Astrocyte (in vitro differentiated cells and primary cell): ENCODE results near the gene ERO1B. TPM values are rescaled to one million over a fixed set of nuclear protein-coding genes. Genes with fewer than 3 reads are reported as not detected.

Source experiments
- DNase-seq: peaks from one replicate; pipeline ENCODE4 v3.0.0-alpha.2; 2010; ENCODE audit warnings: low read depth
- FAIRE-seq: peaks from 2 replicates; lab custom pipeline; 2011; peaks lifted over from hg19 to GRCh38; lab: Jason Lieb, UNC
- H2AFZ ChIP-seq: 2 replicates; pipeline ENCODE4 v1.6.0; 2012; ENCODE audit warnings: low read depth, low read length, inconsistent platforms
- H3K27ac ChIP-seq: 2 replicates; pipeline ENCODE4 v1.5.1; 2011; ENCODE audit warnings: low read depth, low read length, inconsistent platforms
- H3K27me3 ChIP-seq: 2 replicates; pipeline ENCODE4 v1.6.0; 2011; ENCODE audit warnings: low read length, inconsistent platforms; ENCODE audit not compliant: insufficient read depth
- H3K36me3 ChIP-seq: 2 replicates; pipeline ENCODE4 v1.5.1; 2011; ENCODE audit warnings: low read length, inconsistent platforms; ENCODE audit not compliant: insufficient read depth
- H3K4me1 ChIP-seq: 2 replicates; pipeline ENCODE4 v1.5.1; 2011; ENCODE audit warnings: low read length, inconsistent platforms; ENCODE audit not compliant: insufficient read depth
- H3K4me2 ChIP-seq: 2 replicates; pipeline ENCODE4 v1.6.0; 2012; ENCODE audit warnings: low read length, inconsistent platforms
- H3K4me3 ChIP-seq: 2 replicates; pipeline ENCODE4 v1.5.1; 2011; ENCODE audit warnings: low read depth, mild to moderate bottlenecking, low read length, inconsistent platforms; ENCODE audit not compliant: insufficient read depth
- H3K79me2 ChIP-seq: 2 replicates; pipeline ENCODE4 v1.6.0; 2012; ENCODE audit warnings: mild to moderate bottlenecking, low read length, inconsistent platforms; ENCODE audit not compliant: insufficient read depth
- H3K9ac ChIP-seq: 2 replicates; pipeline ENCODE4 v1.6.0; 2012; ENCODE audit warnings: mild to moderate bottlenecking, low read length, inconsistent platforms
- H3K9me3 ChIP-seq: 2 replicates; pipeline ENCODE4 v1.5.1; 2012; ENCODE audit warnings: low read depth, mild to moderate bottlenecking, low read length, inconsistent platforms; ENCODE audit not compliant: insufficient read depth
- H4K20me1 ChIP-seq: 2 replicates; pipeline ENCODE4 v1.6.0; 2012; ENCODE audit warnings: low read length, inconsistent platforms; ENCODE audit not compliant: insufficient read depth
- H3K27ac Mint-ChIP-seq: one replicate; pipeline ENCODE4 v1.8.0; 2021; ENCODE audit warnings: mild to moderate bottlenecking, mixed read lengths; ENCODE audit not compliant: unreplicated experiment
- H3K27me3 Mint-ChIP-seq: one replicate; pipeline ENCODE4 v1.8.0; 2021; ENCODE audit warnings: low read depth, mixed read lengths; ENCODE audit not compliant: unreplicated experiment
- H3K36me3 Mint-ChIP-seq: one replicate; pipeline ENCODE4 v1.8.0; 2021; ENCODE audit warnings: low read depth, mixed read lengths; ENCODE audit not compliant: unreplicated experiment
- H3K4me1 Mint-ChIP-seq: one replicate; pipeline ENCODE4 v1.8.0; 2021; ENCODE audit warnings: low read depth, mixed read lengths; ENCODE audit not compliant: unreplicated experiment
- H3K4me3 Mint-ChIP-seq: one replicate; pipeline ENCODE4 v1.8.0; 2021; ENCODE audit warnings: mild to moderate bottlenecking, moderate library complexity, mixed read lengths; ENCODE audit not compliant: unreplicated experiment
- H3K9me3 Mint-ChIP-seq: one replicate; pipeline ENCODE4 v1.8.0; 2021; ENCODE audit warnings: mild to moderate bottlenecking, mixed read lengths; ENCODE audit not compliant: unreplicated experiment
- CTCF ChIP-seq: IDR thresholded peaks from 2 replicates; pipeline ENCODE4 v1.5.1; 2011; ENCODE audit warnings: low read depth, mild to moderate bottlenecking, inconsistent platforms, low read length, moderate library complexity; ENCODE audit not compliant: insufficient read depth
- EZH2 ChIP-seq: IDR thresholded peaks from 2 replicates; pipeline ENCODE4 v1.6.1; 2012; ENCODE audit warnings: mild to moderate bottlenecking, low read length, inconsistent platforms; ENCODE audit not compliant: insufficient read depth
- total RNA-seq: library from RNA; stranded (reverse); gene quantifications from 2 replicates; pipeline ENCODE4 v1.2.1, GENCODE V29; 2021

ERO1B gene
- total RNA-seq, 1 donor from 2014 or later, result 1.5 TPM

GRCh38 chr1:236311040-236311439, 29.3 kb upstream of the ERO1B start:
- H3K4me1 Mint-ChIP-seq, result peaks cover 7% of the 10 kb centered on the region
- Histone ChIP-seq H3K9ac (no peak overlapping the region), H3K4me3 (no peak overlapping the region), H3K79me2 (no peaks in the 10 kb centered on the region), H2AFZ (no peak overlapping the region), H4K20me1 (no peaks in the 10 kb centered on the region), H3K27ac (no peak overlapping the region), H3K27me3 (no peaks in the 10 kb centered on the region), H3K9me3 (no peaks in the 10 kb centered on the region), H3K36me3 (no peaks in the 10 kb centered on the region), H3K4me1 (no peaks in the 10 kb centered on the region), H3K4me2 (no peak overlapping the region)
- no peaks in the 10 kb centered on the region for H3K36me3 Mint-ChIP-seq
- no peak overlapping the region for H3K4me3 Mint-ChIP-seq
- FAIRE-seq (no peak), DNase-seq (no peak)
- no peaks in the 10 kb centered on the region for H3K9me3 Mint-ChIP-seq
- no peak overlapping the region for H3K27ac Mint-ChIP-seq
- peaks cover 5% of the 10 kb centered on the region for H3K27me3 Mint-ChIP-seq
- TF ChIP-seq EZH2 (no peak), CTCF (no peak)

GRCh38 chr1:236308827-236309226, 27.1 kb upstream of the ERO1B start:
- Histone ChIP-seq H3K4me3 (no peak overlapping the region), H3K36me3 (no peaks in the 10 kb centered on the region), H3K4me1 (no peaks in the 10 kb centered on the region), H3K27me3 (no peaks in the 10 kb centered on the region), H3K4me2 (no peak overlapping the region), H3K9ac (no peak overlapping the region), H2AFZ (no peak overlapping the region), H3K27ac (no peak overlapping the region), H3K79me2 (no peaks in the 10 kb centered on the region), H3K9me3 (no peaks in the 10 kb centered on the region), H4K20me1 (no peaks in the 10 kb centered on the region)
- no peaks in the 10 kb centered on the region for H3K9me3 Mint-ChIP-seq
- H3K27me3 Mint-ChIP-seq, result peaks cover 5% of the 10 kb centered on the region
- FAIRE-seq, result no peak
- H3K27ac Mint-ChIP-seq, result no peak overlapping the region
- H3K4me3 Mint-ChIP-seq, result no peak overlapping the region
- H3K36me3 Mint-ChIP-seq, result no peaks in the 10 kb centered on the region
- TF ChIP-seq CTCF (no peak), EZH2 (no peak)
- no peak for DNase-seq
- H3K4me1 Mint-ChIP-seq, result no peaks in the 10 kb centered on the region

GRCh38 chr1:236307435-236307834, 25.7 kb upstream of the ERO1B start:
- H3K9me3 ChIP-seq, result no peaks in the 10 kb centered on the region
- no peaks in the 10 kb centered on the region for H3K36me3 Mint-ChIP-seq
- no peak overlapping the region for H3K27ac Mint-ChIP-seq
- no peaks in the 10 kb centered on the region for H3K36me3 ChIP-seq
- H3K4me3 Mint-ChIP-seq, result no peak overlapping the region
- DNase-seq (no peak), FAIRE-seq (no peak)
- no peak overlapping the region for H3K27ac ChIP-seq
- no peaks in the 10 kb centered on the region for H3K4me1 ChIP-seq
- no peak overlapping the region for H3K4me3 ChIP-seq
- TF ChIP-seq CTCF (no peak), EZH2 (no peak)
- H3K4me1 Mint-ChIP-seq, result no peaks in the 10 kb centered on the region
- H2AFZ ChIP-seq, result no peak overlapping the region
- H3K27me3 Mint-ChIP-seq, result peaks cover 7% of the 10 kb centered on the region
- no peak overlapping the region for H3K4me2 ChIP-seq
- no peaks in the 10 kb centered on the region for H3K9me3 Mint-ChIP-seq
- H3K79me2 ChIP-seq, result no peaks in the 10 kb centered on the region
- no peaks in the 10 kb centered on the region for H3K27me3 ChIP-seq
- H3K9ac ChIP-seq, result no peak overlapping the region
- H4K20me1 ChIP-seq, result no peaks in the 10 kb centered on the region
